SK-N-SH (cell line): ENCODE results near the gene STAT2.

Source experiments
- CHD2 ChIP-seq: fragments of 150-350 bp; IDR thresholded peaks from 2 replicates; pipeline ENCODE4 v1.6.1; 2018; ENCODE audit warnings: low read length; ENCODE audit not compliant: partially characterized antibody
- EZH2phosphoT487 ChIP-seq: fragments of 200-600 bp; sonication (generic); IDR thresholded peaks from 2 replicates; pipeline ENCODE4 v1.6.1; 2017; ENCODE audit warnings: low read depth, mixed run types, mild to moderate bottlenecking, antibody characterized with exemption, moderate library complexity, borderline replicate concordance
- MAX ChIP-seq: IDR thresholded peaks from 2 replicates; pipeline ENCODE4 v1.4.0; 2012; ENCODE audit warnings: low read depth
- TF ChIP-seq, protein P1 (sequence below): IDR thresholded peaks from 2 replicates; pipeline ENCODE4 v1.6.1; 2012; ENCODE audit warnings: mild to moderate bottlenecking, low read depth, low read length, moderate library complexity
- TF ChIP-seq, protein P2 (sequence below): fragments of 200-600 bp; sonication (generic); IDR thresholded peaks from 2 replicates; pipeline ENCODE4 v1.6.1; 2017; ENCODE audit warnings: antibody characterized with exemption, mild to moderate bottlenecking, moderate library complexity

DNA sequence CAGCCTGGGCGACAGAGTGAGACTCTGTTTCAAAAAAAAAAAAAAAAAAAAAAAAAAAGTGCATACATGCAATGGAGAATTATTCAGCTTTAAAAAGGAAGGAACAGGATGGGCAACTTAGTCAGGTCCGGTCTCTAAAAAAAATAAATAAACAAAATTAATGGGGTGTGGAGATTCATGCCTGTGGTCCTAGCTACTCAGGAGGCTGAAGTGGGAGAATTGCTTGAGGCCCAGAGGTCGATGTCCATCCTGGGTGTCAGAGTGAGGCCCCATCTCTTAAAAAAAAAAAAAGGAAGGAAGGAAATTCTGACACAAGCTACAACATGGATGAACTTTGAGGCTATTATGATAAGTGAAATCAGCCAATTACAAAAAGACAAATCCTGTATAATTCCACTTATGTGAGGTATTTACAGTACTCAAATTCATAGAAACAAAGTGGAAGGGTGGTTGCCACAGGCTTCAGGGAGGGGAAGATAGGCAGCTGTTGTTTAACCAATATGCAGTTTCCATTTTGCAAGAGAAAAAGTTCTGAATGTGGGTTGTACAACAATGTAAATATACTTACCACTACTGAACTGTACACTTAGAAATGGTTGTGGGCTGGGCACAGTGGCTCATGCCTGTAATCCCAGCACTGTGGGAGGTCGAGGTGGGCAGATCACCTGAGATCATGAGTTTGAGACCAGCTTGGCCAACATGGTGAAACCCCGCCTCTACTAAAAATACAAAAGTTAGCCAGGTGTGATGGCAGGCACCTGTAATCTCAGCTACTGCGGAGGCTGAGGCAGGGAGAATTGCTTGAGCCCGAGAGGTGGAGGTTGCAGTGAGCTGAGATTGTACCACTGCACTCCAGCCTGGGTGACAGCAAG is 15.1 kb upstream of the STAT2 start:
- TF ChIP-seq, protein P1, sequence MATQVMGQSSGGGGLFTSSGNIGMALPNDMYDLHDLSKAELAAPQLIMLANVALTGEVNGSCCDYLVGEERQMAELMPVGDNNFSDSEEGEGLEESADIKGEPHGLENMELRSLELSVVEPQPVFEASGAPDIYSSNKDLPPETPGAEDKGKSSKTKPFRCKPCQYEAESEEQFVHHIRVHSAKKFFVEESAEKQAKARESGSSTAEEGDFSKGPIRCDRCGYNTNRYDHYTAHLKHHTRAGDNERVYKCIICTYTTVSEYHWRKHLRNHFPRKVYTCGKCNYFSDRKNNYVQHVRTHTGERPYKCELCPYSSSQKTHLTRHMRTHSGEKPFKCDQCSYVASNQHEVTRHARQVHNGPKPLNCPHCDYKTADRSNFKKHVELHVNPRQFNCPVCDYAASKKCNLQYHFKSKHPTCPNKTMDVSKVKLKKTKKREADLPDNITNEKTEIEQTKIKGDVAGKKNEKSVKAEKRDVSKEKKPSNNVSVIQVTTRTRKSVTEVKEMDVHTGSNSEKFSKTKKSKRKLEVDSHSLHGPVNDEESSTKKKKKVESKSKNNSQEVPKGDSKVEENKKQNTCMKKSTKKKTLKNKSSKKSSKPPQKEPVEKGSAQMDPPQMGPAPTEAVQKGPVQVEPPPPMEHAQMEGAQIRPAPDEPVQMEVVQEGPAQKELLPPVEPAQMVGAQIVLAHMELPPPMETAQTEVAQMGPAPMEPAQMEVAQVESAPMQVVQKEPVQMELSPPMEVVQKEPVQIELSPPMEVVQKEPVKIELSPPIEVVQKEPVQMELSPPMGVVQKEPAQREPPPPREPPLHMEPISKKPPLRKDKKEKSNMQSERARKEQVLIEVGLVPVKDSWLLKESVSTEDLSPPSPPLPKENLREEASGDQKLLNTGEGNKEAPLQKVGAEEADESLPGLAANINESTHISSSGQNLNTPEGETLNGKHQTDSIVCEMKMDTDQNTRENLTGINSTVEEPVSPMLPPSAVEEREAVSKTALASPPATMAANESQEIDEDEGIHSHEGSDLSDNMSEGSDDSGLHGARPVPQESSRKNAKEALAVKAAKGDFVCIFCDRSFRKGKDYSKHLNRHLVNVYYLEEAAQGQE, result no peak
- TF ChIP-seq, protein P2, sequence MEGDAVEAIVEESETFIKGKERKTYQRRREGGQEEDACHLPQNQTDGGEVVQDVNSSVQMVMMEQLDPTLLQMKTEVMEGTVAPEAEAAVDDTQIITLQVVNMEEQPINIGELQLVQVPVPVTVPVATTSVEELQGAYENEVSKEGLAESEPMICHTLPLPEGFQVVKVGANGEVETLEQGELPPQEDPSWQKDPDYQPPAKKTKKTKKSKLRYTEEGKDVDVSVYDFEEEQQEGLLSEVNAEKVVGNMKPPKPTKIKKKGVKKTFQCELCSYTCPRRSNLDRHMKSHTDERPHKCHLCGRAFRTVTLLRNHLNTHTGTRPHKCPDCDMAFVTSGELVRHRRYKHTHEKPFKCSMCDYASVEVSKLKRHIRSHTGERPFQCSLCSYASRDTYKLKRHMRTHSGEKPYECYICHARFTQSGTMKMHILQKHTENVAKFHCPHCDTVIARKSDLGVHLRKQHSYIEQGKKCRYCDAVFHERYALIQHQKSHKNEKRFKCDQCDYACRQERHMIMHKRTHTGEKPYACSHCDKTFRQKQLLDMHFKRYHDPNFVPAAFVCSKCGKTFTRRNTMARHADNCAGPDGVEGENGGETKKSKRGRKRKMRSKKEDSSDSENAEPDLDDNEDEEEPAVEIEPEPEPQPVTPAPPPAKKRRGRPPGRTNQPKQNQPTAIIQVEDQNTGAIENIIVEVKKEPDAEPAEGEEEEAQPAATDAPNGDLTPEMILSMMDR, result no peak
- TF ChIP-seq MAX (no peak), EZH2phosphoT487 (no peak), CHD2 (no peak)
